Neutrophil (primary cell): ENCODE measurements around the gene FAM43B.
"Not testable (repeated sequence)": the region's sequence is repeated elsewhere in the genome, so short reads cannot be mapped to it uniquely, and the experiment has no call there.

Source experiments
- H3K27ac ChIP-seq: fragments of 200-600 bp; sonication (generic); 2 replicates; pipeline ENCODE4 v1.5.1; 2016; ENCODE audit warnings: mild to moderate bottlenecking, moderate library complexity
- H3K27me3 ChIP-seq: fragments of 200-600 bp; sonication (generic); 2 replicates; pipeline ENCODE4 v1.6.0; 2016; ENCODE audit warnings: mild to moderate bottlenecking
- H3K36me3 ChIP-seq: fragments of 200-600 bp; sonication (generic); 2 replicates; pipeline ENCODE4 v1.5.1; 2017
- H3K4me1 ChIP-seq, 2 experiments: fragments of 200-600 bp in 1 of 2; sonication (generic) in 1 of 2; 1 replicate in 1 of 2; 2 replicates in 1 of 2; pipeline versions ENCODE4 v1.5.1 to v1.6.1; 2013 to 2016; ENCODE audit warnings: low read depth in 1 of 2, low read length in 1 of 2, mild to moderate bottlenecking in 1 of 2, moderate library complexity in 1 of 2; ENCODE audit not compliant: control insufficient read depth in 1 of 2, insufficient read depth in 1 of 2
- H3K4me3 ChIP-seq, 2 experiments: fragments of 200-600 bp in 1 of 2; sonication (generic) in 1 of 2; 1 replicate in 1 of 2; 2 replicates in 1 of 2; pipeline ENCODE4 v1.5.1; 2013 to 2016; ENCODE audit warnings: low read depth in 1 of 2, low read length in 1 of 2, mild to moderate bottlenecking in 1 of 2, moderate library complexity in 1 of 2
- H3K9me3 ChIP-seq: fragments of 200-600 bp; sonication (generic); 2 replicates; pipeline ENCODE4 v1.5.1; 2016
- TF ChIP-seq, protein P1 (sequence below): fragments of 200-600 bp; sonication (generic); IDR thresholded peaks from 2 replicates; pipeline ENCODE4 v1.5.1; 2016; ENCODE audit warnings: antibody characterized with exemption

Gene FAM43B

DNA sequence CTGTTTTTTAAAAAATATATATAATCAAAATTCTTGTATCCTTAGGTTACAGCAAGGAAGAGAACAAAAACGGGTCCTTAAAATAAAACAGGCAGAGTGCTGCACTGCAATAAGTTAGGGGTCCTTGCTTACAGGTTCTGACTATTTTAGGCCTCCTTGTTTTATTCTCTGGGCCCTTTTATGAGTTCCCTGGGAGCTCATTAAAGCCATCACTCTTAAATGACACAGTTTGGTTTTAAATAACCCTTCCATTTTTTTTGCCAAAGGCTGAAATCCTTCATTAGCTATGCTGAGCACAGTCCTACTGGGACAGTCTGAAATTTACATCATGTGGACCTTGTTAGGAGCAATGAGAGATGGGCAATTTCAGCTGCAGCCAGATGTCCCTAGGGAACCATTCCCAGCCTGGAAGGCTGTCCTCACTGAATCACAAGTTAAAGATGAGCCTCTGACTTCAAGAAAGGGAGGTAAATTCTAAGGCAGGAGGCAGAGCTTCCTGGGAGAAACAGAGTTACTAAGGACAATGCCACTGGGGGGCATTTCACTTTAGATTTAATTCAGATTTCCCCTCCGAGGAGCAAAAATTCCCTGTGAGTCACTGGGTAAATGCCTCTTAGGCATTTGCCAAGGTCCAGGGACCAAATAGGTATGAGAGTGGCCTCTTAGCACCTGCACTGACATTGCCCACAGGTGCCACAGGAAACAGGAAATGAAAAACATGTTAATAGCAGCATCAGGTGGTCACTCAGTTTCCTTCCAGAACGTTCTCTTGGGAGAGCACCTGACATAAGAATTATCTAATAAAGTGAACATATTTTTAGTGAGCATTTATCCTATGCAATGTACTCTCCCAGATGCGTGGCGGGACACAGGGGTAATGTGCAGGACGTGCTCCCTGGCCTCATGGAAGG is 40.6 kb upstream of the FAM43B start:
- Histone ChIP-seq H3K27me3 (peaks cover 76% of the 10 kb centered on the region), H3K4me1 (peaks cover 12 to 14% of the 10 kb centered on the region in 2 experiments), H3K9me3 (no peaks in the 10 kb centered on the region), H3K36me3 (no peaks in the 10 kb centered on the region), H3K4me3 (no peak overlapping the region), H3K27ac (no peak overlapping the region)
- TF ChIP-seq, protein P1, sequence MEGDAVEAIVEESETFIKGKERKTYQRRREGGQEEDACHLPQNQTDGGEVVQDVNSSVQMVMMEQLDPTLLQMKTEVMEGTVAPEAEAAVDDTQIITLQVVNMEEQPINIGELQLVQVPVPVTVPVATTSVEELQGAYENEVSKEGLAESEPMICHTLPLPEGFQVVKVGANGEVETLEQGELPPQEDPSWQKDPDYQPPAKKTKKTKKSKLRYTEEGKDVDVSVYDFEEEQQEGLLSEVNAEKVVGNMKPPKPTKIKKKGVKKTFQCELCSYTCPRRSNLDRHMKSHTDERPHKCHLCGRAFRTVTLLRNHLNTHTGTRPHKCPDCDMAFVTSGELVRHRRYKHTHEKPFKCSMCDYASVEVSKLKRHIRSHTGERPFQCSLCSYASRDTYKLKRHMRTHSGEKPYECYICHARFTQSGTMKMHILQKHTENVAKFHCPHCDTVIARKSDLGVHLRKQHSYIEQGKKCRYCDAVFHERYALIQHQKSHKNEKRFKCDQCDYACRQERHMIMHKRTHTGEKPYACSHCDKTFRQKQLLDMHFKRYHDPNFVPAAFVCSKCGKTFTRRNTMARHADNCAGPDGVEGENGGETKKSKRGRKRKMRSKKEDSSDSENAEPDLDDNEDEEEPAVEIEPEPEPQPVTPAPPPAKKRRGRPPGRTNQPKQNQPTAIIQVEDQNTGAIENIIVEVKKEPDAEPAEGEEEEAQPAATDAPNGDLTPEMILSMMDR: no peak

DNA sequence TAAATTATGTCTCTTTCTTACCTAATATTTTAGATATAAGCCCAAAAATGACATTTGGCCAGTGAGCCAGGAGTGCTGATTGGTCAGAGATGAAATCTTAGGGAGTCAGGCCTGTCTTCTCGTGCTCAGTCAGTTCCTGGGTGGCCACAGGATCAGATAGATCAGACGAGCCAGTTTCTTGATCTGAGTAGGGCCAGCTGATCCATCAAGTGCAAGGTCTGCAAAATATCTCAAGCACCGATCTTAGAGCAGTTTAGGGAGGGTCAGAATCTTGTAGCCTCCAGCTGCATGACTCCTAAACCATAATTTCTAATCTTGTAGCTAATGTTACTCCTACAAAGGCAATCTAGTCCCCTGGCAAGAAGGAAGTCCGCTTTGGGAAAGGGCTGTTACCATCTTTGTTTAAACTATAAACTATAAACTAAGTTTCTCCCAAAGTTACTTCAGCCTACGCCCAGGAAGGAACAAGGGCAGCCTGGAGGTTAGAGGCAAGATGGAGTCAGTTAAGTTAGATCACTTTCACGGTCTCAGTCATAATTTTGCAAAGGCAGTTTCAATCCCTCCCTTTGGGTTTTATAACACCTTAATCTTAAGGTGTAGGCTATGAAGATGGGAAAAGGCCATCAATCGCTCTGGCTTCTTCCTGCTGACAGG is 32.6 kb upstream of the FAM43B start:
- not testable (repeated sequence) for H3K36me3 ChIP-seq, H3K4me3 ChIP-seq, H3K4me1 ChIP-seq, H3K9me3 ChIP-seq, H3K27ac ChIP-seq
- peaks cover 65% of the 10 kb centered on the region for H3K27me3 ChIP-seq

DNA sequence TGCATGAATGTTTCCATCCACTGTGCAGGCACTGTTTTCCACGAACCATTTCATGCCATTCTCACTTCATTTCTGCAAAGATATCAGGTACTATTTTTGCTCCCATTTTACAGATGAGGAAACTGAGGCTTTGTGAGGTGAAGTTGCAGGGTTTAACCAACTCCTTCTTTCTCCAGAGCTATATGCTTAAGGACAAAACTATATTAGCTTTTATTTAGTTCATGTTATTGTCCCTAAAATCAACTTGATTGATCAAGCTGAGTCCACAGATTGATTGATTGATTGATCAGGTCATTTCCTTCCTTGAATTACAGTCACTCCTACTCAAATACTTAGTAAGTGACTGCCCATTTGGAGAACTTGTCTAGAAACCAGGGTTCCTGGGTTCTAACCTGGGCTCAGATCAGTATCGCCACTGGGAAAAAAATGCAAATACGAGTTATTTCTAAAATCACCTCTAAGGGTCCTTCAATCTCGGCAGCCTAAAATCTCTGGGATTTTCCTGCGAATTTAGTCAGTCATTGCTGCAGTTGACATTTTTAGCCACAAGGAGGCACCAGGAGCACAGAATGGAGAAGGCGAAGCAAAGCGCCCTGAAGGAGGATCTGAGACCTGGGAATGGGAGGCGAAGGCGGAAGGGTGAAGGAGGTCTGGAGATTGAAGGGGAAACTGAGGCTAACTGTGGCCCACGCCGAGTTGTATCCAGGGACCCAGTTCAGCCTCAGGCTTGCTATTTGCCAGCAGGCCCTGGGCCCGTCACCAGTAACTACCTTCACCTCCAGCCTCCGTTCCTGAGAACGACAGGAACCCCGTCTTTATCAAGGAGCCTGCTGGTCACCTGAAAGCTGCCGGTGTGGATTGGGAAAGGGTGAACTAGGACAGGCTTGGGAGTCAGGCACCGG is 30.2 kb upstream of the FAM43B start:
- Histone ChIP-seq H3K9me3 (no peaks in the 10 kb centered on the region), H3K27me3 (peaks cover 66% of the 10 kb centered on the region), H3K27ac (no peak overlapping the region), H3K4me1 (no peaks in the 10 kb centered on the region), H3K4me3 (no peak overlapping the region), H3K36me3 (no peaks in the 10 kb centered on the region)
- TF ChIP-seq, protein P1: peak; percentile 82

DNA sequence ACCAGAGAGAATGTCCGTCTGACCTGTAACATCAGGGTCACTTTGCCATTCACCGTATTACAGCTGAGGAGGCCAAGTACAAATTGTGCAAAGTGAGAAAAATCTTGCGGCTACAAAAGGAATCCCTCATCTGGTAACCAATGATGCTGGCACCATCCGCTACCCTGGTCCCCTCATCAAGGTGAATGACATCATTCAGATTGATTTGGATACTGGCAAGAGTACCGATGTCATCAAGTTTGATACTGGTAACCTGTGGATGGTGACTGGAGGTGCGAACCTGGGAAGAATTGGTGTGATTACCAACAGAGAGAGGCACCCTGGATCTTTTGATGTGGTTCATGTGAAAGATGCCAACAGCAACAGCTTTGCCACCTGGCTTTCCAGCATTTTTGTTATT is 26.1 kb upstream of the FAM43B start:
- Histone ChIP-seq H3K4me1 (no peaks in the 10 kb centered on the region), H3K27me3 (peaks cover 70% of the 10 kb centered on the region), H3K9me3 (no peaks in the 10 kb centered on the region), H3K27ac (no peak overlapping the region), H3K36me3 (no peaks in the 10 kb centered on the region), H3K4me3 (no peak overlapping the region)
- TF ChIP-seq, protein P1: no peak

DNA sequence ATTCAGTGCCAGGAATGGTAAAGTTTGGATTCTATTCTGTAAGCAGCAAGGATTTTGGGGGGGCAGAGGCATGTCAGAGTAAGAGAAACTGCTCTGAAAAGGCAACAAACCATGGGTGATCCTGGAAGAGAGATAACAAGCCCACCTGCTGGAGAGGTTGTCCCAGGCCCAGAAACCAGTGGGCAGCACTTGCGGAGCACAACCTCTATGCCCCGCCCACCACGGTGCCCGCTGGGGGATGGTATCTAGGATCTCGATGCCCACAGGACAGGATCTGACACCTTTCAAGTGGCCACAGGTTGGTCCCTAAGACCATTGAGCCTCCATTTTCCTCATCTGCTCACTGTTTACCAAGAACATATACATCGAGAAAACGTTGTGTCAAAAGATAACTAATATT is 24.2 kb upstream of the FAM43B start:
- Histone ChIP-seq H3K27ac (no peak overlapping the region), H3K36me3 (no peaks in the 10 kb centered on the region), H3K27me3 (peaks cover 88% of the 10 kb centered on the region), H3K4me1 (no peaks in the 10 kb centered on the region), H3K9me3 (no peaks in the 10 kb centered on the region), H3K4me3 (no peak overlapping the region)
- TF ChIP-seq, protein P1: no peak
